ENCODE results near the gene IFT22. TPM values are rescaled to one million over a fixed set of nuclear protein-coding genes. Genes with fewer than 3 reads are reported as not detected.

IFT22 gene
- total RNA-seq, 1 experiment from 2014 or later: 13.2 TPM

GRCh38 chr7:101330011-101330484, 8.4 kb upstream of the IFT22 start:
- Mint-ChIP-seq H3K4me3 (ENCODE audit: low read depth, unreplicated experiment) (no peak overlapping the region), H3K4me1 (ENCODE audit: low read depth, unreplicated experiment) (no peaks in the 10 kb centered on the region), H3K27me3 (ENCODE audit: unreplicated experiment) (no peaks in the 10 kb centered on the region), H3K36me3 (ENCODE audit: insufficient read depth, unreplicated experiment) (no peaks in the 10 kb centered on the region), H3K27ac (ENCODE audit: unreplicated experiment) (no peak overlapping the region), H3K9me3 (ENCODE audit: low read depth, unreplicated experiment) (no peaks in the 10 kb centered on the region)
- DNase-seq: no peak
- CTCF ChIA-PET: no interaction called here
- intact Hi-C loops (cut with micrococcal nuclease; ENCODE audit: unreplicated experiment): no loop called here
- no peak for TF ChIP-seq CTCF (IDR thresholded peaks at IDR 0.05; ENCODE audit: unreplicated experiment)
- BruUV-seq (replicated peaks): no TSS peak

- CTCF ChIA-PET: no interaction called here
- Mint-ChIP-seq H3K27ac (ENCODE audit: unreplicated experiment) (no peak overlapping the region), H3K27me3 (ENCODE audit: unreplicated experiment) (no peaks in the 10 kb centered on the region), H3K36me3 (ENCODE audit: insufficient read depth, unreplicated experiment) (no peaks in the 10 kb centered on the region), H3K4me3 (ENCODE audit: low read depth, unreplicated experiment) (no peak overlapping the region), H3K9me3 (ENCODE audit: low read depth, unreplicated experiment) (no peaks in the 10 kb centered on the region), H3K4me1 (ENCODE audit: low read depth, unreplicated experiment) (no peaks in the 10 kb centered on the region)
- no peak for TF ChIP-seq CTCF (IDR thresholded peaks at IDR 0.05; ENCODE audit: unreplicated experiment)
- intact Hi-C loops (cut with micrococcal nuclease; ENCODE audit: unreplicated experiment): no loop called here
- DNase-seq: no peak
- BruUV-seq (replicated peaks): no TSS peak
Measured at GRCh38 chr7:101328159-101328558, 6.5 kb upstream of the IFT22 start.

GRCh38 chr7:101319401-101319800, 2.2 kb downstream of the IFT22 start:
- Mint-ChIP-seq H3K27ac (ENCODE audit: unreplicated experiment) (no peak overlapping the region), H3K36me3 (ENCODE audit: insufficient read depth, unreplicated experiment) (peaks cover 12% of the 10 kb centered on the region), H3K9me3 (ENCODE audit: low read depth, unreplicated experiment) (no peaks in the 10 kb centered on the region), H3K27me3 (ENCODE audit: unreplicated experiment) (no peaks in the 10 kb centered on the region), H3K4me3 (ENCODE audit: low read depth, unreplicated experiment) (no peak overlapping the region), H3K4me1 (ENCODE audit: low read depth, unreplicated experiment) (no peaks in the 10 kb centered on the region)
- DNase-seq: no peak
- CTCF ChIA-PET: no interaction called here
- no peak for TF ChIP-seq CTCF (IDR thresholded peaks at IDR 0.05; ENCODE audit: unreplicated experiment)
- intact Hi-C loops (cut with micrococcal nuclease; ENCODE audit: unreplicated experiment): no loop called here
- no TSS peak for BruUV-seq (replicated peaks)

- CTCF ChIA-PET: interaction anchor here (1.0 kb wide), 1 partner anchor 21 kb away, joined by 3 read pairs; no protein-coding TSS in a partner anchor
- no peaks in the 10 kb centered on the region for H3K27me3 Mint-ChIP-seq (ENCODE audit: unreplicated experiment)
- no peaks in the 10 kb centered on the region for H3K36me3 Mint-ChIP-seq (ENCODE audit: insufficient read depth, unreplicated experiment)
- peak; percentile 50 for DNase-seq
- no peak overlapping the region for H3K27ac Mint-ChIP-seq (ENCODE audit: unreplicated experiment)
- no peaks in the 10 kb centered on the region for H3K4me1 Mint-ChIP-seq (ENCODE audit: low read depth, unreplicated experiment)
- peak; percentile 42 for TF ChIP-seq CTCF (IDR thresholded peaks at IDR 0.05; ENCODE audit: unreplicated experiment)
- H3K4me3 Mint-ChIP-seq (ENCODE audit: low read depth, unreplicated experiment): no peak overlapping the region
- H3K9me3 Mint-ChIP-seq (ENCODE audit: low read depth, unreplicated experiment): no peaks in the 10 kb centered on the region
- intact Hi-C loops (cut with micrococcal nuclease; ENCODE audit: unreplicated experiment): no loop called here
- no TSS peak for BruUV-seq (replicated peaks)
Measured at GRCh38 chr7:101315336-101315735, 6.3 kb downstream of the IFT22 start.

Data from Calu3 (cell line).